HG03060 (cell line): ENCODE results near the gene SHISA7.
A peak's percentile ranks its signal among the peaks of the same experiment; 100 is the strongest.

ENCODE experiments used
- ATAC-seq: cut with Tn5 transposase; IDR thresholded peaks from one replicate; pipeline ENCODE4 v1.9.1; 2021; ENCODE audit warnings: low read depth, moderate number of reproducible peaks; ENCODE audit not compliant: unreplicated experiment

SHISA7 gene

GRCh38 chr19:55464039-55464661, 21.1 kb upstream of the SHISA7 start:
- no peak for ATAC-seq

- no peak for ATAC-seq
Observed at GRCh38 chr19:55463583-55464031, 20.5 kb upstream of the SHISA7 start.

- ATAC-seq = no peak
Observed at GRCh38 chr19:55462722-55463121, 19.6 kb upstream of the SHISA7 start.

- no peak for ATAC-seq
Observed at GRCh38 chr19:55461974-55462626, 19.0 kb upstream of the SHISA7 start.

DNA sequence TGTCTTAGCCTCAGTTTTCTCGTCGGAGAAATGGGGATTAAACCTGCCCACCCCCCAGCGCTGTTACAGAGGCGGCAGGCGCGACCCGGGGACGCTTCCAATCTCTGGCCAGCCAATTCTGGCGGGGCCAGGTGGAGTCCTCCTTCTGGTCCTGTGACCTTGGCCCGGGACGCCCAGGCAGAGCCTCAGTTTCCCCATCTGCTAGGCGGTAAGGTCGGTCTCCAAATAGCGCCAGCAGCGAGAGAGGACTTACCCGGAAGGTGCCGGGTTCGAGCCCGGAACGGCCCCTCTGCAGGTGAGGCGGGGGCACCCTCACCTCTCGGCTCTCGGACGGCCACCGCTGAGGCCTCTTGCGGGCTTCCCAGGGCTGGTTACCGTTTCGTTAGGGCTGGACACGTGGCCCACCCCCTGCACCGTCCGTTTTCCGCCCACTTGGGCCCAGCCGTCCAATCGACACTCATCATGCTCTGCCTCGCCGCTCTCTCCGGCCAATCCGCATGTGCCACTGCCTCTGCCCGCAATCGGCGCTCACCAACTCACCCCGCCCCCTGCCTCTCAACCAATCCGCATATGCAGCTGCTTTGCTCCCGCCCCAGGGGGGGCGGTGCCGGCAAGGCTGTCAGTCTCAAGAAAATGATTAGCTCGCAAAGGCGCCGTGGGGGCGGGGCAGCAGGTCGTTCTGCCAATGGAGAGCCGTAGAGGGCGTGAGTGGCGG, 18.3 kb upstream of the SHISA7 start, which contains the start of gene ISOC2:
ISOC2 (minus strand) TSS at position 384 of the 715 bp plus-strand sequence. CDS start 5,156 bp downstream, outside the sequence.
- ATAC-seq = peak; percentile 76

DNA sequence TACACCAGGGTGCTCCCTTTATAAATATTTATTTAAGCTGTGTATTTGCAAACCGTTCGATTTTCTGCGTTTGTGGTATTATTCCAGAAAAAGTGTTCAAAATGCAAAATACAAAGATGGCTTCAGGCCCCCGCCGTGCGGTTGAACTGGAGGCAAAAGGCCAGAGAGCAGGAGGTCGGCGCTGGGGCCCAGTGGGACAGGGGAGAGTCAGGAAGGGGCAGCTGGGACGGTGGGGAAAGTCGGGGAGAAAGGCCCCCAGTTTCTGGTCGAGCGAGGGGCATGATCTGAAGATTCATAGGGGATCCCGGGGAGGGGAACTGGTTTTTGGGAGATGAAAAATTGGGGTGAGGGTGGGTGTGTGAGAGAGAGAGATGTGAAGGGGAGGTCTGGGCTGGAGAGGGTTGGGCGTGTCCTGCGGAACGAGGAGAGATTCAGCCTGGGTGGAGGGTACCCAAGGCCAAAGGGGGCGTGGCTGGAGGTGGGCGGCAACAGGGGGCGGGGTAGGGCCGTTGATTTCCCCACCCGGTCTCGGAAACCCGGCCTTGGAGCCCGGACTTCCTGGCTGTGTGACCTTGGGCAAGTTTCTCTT, 17.7 kb upstream of the SHISA7 start:
- no peak for ATAC-seq

GRCh38 chr19:55459950-55460657, 17.0 kb upstream of the SHISA7 start:
- no peak for ATAC-seq

DNA sequence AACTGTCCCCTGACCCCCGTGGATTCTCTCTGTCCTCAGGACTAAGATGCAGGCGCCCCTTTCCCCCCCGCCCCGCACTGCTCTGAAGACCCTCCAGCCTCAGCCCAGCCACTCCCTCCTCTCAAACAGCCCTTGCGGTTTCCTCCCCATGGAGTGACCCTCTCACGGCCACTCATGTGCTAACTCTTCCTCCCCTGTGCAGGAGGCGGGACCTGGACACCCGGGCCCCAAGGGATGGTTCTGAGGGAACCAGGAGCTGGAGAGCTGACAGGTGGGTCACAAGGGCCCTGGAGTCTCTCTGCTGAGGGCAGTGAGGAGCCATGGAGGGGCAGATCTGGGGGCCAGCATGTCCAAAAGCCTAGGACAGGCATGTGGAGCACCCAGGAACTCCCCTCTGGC, 16.4 kb upstream of the SHISA7 start:
- no peak for ATAC-seq

- ATAC-seq = no peak
Observed at GRCh38 chr19:55457683-55458457, 14.8 kb upstream of the SHISA7 start.

- ATAC-seq = no peak
Observed at GRCh38 chr19:55456347-55456746, 13.2 kb upstream of the SHISA7 start.

DNA sequence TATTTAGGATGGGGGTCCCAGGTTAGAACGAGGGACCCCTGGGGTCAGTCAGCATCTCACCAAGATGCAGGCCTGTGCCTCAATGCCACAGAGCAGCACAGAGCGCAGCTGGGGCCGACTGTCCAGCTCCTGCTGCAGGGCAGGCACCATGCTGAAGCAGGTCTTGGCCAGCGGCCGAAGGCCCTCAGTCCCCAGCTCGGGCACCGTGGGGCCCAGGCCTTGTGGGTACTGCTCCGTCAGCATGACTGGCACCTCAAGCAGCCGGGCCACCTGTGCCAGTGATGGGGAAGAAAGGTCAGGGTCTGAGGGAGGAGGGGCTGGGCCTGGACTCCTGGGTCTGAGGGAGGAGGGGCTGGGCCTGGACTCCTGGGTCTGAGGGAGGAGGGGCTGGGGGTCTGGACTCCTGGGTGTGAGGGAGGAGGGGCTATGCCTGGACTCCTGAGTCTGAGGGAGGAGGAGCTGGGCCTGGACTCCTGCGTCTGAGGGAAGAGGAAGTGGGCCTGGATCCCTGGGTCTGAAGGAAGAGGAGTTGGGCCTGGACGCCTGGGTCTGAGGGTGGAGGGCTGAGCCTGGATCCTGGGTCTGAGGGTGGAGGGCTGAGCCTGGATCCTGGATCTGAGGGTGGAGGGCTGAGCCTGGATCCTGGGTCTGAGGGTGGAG, 12.6 kb upstream of the SHISA7 start:
- no peak for ATAC-seq

DNA sequence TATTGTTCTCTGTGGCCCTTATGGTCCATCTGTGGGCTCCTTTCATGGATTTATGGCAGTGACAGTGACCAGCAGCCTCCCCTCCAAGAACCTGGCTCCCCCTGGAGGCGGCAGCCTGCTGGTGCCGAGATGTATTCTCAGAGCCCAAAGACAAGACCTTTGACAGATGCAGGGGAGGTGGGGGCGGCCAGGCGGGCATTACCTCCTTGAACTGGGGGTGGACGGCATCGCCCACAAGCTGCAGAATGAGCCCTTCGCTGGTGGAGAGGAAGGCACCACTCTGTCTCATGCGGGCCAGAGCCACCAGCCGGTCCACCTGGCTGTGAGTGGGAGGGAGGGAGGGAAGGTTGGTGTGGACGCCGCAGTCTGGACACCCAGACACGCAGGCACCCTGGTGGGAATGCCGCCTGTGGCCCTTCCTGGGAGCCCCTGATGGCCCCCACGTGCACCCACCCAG, 11.7 kb upstream of the SHISA7 start:
- no peak for ATAC-seq

- ATAC-seq = no peak
Observed at GRCh38 chr19:55453511-55454260, 10.6 kb upstream of the SHISA7 start.

DNA sequence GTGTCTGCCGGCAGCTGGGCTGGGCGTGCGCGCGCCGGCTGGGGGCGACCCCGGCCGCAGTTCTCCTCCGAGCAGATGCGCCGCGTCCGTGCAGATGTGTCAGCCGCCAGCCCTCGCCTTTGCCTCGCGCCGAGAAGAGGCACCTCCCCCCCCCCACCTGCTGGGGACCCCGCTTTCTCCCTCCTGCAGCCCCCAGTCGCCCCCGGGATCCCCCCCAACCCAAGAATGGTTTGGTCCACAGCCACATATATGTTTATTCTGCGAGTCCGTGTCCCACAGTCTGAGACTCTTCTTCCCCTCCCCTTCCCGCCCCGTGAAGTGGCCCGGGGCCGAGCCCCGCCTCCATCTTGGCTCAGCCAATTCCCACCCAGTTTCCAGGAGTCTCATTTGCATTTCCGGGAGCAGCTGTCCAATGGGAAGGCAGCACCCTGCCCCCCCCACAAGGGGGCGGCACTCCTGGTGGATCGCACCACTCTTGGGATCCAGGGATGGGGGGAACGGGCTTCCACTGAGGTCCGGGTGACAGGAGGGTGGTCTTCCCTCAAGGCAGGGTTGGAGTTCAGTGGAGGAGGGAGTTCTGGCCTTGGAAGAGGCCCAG, 9.7 kb upstream of the SHISA7 start:
- ATAC-seq = no peak

- ATAC-seq = no peak
Observed at GRCh38 chr19:55451965-55452748, 9.1 kb upstream of the SHISA7 start.

- ATAC-seq = no peak
Observed at GRCh38 chr19:55451163-55451964, 8.3 kb upstream of the SHISA7 start.

DNA sequence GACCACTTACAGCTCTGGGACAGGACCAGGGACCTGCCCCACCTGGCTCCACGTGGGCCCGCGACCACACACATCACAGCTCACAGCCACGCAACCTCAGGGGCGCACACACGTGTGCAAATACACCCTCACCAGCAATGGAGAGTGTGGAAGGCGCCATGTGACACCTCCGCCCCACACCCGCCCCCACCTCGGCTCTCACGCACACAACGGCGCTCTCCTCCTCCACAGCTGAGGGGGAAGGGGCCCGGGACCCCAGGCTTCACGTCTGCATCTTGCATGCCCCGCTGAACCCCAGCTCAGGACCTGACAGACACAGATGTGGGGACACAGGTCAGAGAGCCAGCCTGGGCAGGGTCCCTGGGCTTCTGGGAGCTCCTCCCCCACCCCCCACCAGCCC, 6.4 kb upstream of the SHISA7 start:
- no peak for ATAC-seq
